ENCODE data around the gene CENPI.
"Not testable (repeated sequence)": the region's sequence is repeated elsewhere in the genome, so short reads cannot be mapped to it uniquely, and the experiment has no call there.

DNA sequence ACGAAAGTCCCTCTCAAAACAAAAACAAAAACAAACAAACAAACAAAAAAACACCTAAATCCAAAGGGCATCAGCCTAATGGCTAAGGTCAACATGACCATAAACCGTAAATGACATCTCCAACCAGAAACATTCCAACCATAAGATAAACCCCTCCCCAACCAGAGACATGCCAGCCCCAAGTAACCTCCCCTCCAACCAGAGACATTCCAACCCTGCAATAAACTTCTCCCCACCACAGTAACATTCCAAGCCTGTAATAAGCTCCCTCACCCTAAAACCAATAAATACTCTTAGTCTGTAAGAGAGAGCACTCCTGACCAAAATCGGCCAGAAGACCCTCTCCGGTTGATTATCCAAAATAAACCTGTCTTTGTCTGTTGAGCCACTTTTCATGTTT, 41.5 kb upstream of the CENPI start:
- TF ChIP-seq, protein P1, sequence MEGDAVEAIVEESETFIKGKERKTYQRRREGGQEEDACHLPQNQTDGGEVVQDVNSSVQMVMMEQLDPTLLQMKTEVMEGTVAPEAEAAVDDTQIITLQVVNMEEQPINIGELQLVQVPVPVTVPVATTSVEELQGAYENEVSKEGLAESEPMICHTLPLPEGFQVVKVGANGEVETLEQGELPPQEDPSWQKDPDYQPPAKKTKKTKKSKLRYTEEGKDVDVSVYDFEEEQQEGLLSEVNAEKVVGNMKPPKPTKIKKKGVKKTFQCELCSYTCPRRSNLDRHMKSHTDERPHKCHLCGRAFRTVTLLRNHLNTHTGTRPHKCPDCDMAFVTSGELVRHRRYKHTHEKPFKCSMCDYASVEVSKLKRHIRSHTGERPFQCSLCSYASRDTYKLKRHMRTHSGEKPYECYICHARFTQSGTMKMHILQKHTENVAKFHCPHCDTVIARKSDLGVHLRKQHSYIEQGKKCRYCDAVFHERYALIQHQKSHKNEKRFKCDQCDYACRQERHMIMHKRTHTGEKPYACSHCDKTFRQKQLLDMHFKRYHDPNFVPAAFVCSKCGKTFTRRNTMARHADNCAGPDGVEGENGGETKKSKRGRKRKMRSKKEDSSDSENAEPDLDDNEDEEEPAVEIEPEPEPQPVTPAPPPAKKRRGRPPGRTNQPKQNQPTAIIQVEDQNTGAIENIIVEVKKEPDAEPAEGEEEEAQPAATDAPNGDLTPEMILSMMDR (IDR thresholded peaks at IDR 0.05), result not testable (repeated sequence)
- not testable (repeated sequence) for TF ChIP-seq POLR2AphosphoS5 (IDR thresholded peaks at IDR 0.05; ENCODE audit: insufficient read depth in 1 of 2, low read depth in 1 of 2); POLR2A (IDR thresholded peaks at IDR 0.05)

Measured in vagina (tissue), 2 donors.